ENCODE data around the gene PAK4. TPM values are rescaled to one million over a fixed set of nuclear protein-coding genes. Genes with fewer than 3 reads are reported as not detected.

PAK4 gene
- total and polyA plus RNA-seq, 2 of the 13 experiments (the other 11 are each of a cell fraction or from before 2014, with no cell fraction given): 9.5 to 17.8 TPM

- TF ChIP-seq ZNF292 (CRISPR knock-in tag; IDR thresholded peaks at IDR 0.05; ENCODE audit: borderline replicate concordance, low read depth): no peak
- TF ChIP-seq AGO1 (IDR thresholded peaks at IDR 0.05; ENCODE audit: low read depth, low read length, poor library complexity, severe bottlenecking): no peak
- no peak for TF ChIP-seq BHLHE40 (IDR thresholded peaks at IDR 0.05; ENCODE audit: low read length)
- TF ChIP-seq ZNF746 (CRISPR knock-in tag; IDR thresholded peaks at IDR 0.05): no peak
- TF ChIP-seq MAFG (CRISPR knock-in tag; IDR thresholded peaks at IDR 0.05): no peak
- no peak for TF ChIP-seq ZNF468 (CRISPR knock-in tag; IDR thresholded peaks at IDR 0.05)
- no peak for TF ChIP-seq ZBTB33 (CRISPR knock-in tag; IDR thresholded peaks at IDR 0.05)
- TF ChIP-seq ZNF101 (CRISPR knock-in tag; IDR thresholded peaks at IDR 0.05; ENCODE audit: borderline replicate concordance, low read depth): no peak
- TF ChIP-seq ZNF646 (CRISPR knock-in tag; IDR thresholded peaks at IDR 0.05): no peak
- TF ChIP-seq KMT2B (CRISPR knock-in tag; IDR thresholded peaks at IDR 0.05): no peak
- TF ChIP-seq RBFOX2 (IDR thresholded peaks at IDR 0.05; ENCODE audit: low read depth, low read length): no peak
- TF ChIP-seq DMAP1 (CRISPR knock-in tag; IDR thresholded peaks at IDR 0.05): no peak
- TF ChIP-seq IRF9 (CRISPR knock-in tag; IDR thresholded peaks at IDR 0.05; ENCODE audit: borderline replicate concordance): no peak
- no peak for TF ChIP-seq ZSCAN22 (CRISPR knock-in tag; IDR thresholded peaks at IDR 0.05)
Measured at GRCh38 chr19:39086386-39086785, 39.2 kb upstream of the PAK4 start (continued).

All from HepG2 (cell line).